Measurements from ENCODE around the gene TOMT.

Gene TOMT

DNA sequence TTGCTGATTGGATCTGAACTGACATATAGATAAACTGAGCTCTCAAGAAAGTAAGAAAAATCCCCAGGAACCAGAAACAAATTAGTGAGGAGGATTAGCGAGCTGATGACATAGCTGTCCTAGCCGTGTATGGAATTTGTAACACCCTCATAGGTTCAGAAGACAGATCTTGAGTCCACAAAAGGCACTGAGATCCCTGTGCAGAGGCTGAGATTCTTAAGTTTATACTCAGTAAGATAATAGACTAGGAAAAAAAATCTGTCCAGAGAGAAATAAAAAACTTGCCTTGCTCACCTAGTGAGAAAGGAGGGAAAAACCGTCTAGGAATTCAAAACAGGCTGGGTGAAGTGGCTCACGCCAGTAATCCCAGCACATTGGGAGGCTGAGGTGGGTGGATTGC lies 30.0 kb upstream of the TOMT start:
- H3K4me1 ChIP-seq (ENCODE audit: control insufficient read depth, insufficient read depth, low read length) = peaks cover 35% of the 10 kb centered on the region
- H3K4me2 ChIP-seq (ENCODE audit: low read length) = no peak overlapping the region
- no peaks in the 10 kb centered on the region for H3K27me3 ChIP-seq (ENCODE audit: control insufficient read depth, insufficient read depth, low read length)
- H3K4me3 ChIP-seq (ENCODE audit: low read length) = no peak overlapping the region
- no peaks in the 10 kb centered on the region for H3K9me3 ChIP-seq (replicated peaks; ENCODE audit: low read length)
- no peaks in the 10 kb centered on the region for H3K36me3 ChIP-seq (ENCODE audit: insufficient read depth, low read length)
- H3K9ac ChIP-seq (ENCODE audit: low read depth, low read length) = no peak overlapping the region

DNA sequence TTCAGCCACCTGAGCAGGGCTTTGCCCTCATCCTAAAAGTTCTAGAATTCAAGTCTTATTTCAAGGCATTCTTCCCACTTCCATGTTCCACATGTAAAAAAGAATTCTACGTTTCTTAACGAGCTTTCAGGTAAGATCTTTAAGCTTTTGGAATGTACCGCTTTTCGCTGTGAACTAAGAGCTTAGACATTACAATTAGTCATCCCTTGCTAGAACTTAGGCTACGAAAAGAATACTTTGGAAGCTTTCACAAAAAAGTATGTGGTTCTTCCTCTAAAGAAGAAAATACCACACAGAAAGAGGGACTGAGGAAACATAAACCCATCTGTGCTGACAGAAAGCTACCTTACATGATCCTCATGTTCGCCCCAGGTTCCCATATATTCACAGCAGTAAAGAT lies 27.2 kb upstream of the TOMT start:
- peak overlapping the region; percentile 98 for H3K4me2 ChIP-seq (ENCODE audit: low read length)
- peak overlapping the region; percentile 82 for H3K9ac ChIP-seq (ENCODE audit: low read depth, low read length)
- no peaks in the 10 kb centered on the region for H3K36me3 ChIP-seq (ENCODE audit: insufficient read depth, low read length)
- no peaks in the 10 kb centered on the region for H3K27me3 ChIP-seq (ENCODE audit: control insufficient read depth, insufficient read depth, low read length)
- peak overlapping the region; percentile 91 for H3K4me3 ChIP-seq (ENCODE audit: low read length)
- H3K9me3 ChIP-seq (replicated peaks; ENCODE audit: low read length) = no peaks in the 10 kb centered on the region
- H3K4me1 ChIP-seq (ENCODE audit: control insufficient read depth, insufficient read depth, low read length) = peaks cover 11% of the 10 kb centered on the region

DNA sequence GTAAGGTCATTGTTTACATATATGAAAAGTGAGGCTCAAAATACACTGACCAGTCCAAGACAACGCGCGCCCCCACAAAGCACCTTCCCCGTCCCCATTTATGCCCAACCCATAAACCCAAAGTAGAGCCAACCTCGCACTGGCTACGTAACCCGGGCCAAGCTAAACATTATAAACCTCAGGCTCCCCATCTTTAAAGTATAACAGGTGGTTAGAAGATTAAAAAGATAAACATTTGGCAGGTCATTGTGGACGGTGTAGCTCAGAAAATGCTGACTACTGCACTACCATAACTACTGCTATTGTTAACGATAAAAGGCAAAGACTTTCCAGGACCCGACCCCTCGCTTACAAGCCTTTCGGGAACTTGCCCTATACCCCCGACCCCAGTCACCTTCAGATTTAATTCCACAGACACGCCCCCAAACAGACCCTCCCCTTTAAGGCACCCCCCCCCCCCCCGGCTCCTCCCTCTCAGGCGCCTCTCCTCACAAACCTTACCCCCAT lies 25.9 kb upstream of the TOMT start:
- Histone ChIP-seq H3K4me2 (ENCODE audit: low read length) (peak overlapping the region; percentile 98), H3K4me1 (ENCODE audit: control insufficient read depth, insufficient read depth, low read length) (peaks cover 11% of the 10 kb centered on the region), H3K9me3 (replicated peaks; ENCODE audit: low read length) (no peaks in the 10 kb centered on the region), H3K9ac (ENCODE audit: low read depth, low read length) (peak overlapping the region; percentile 82), H3K4me3 (ENCODE audit: low read length) (peak overlapping the region; percentile 91), H3K27me3 (ENCODE audit: control insufficient read depth, insufficient read depth, low read length) (no peaks in the 10 kb centered on the region), H3K36me3 (ENCODE audit: insufficient read depth, low read length) (no peaks in the 10 kb centered on the region)

DNA sequence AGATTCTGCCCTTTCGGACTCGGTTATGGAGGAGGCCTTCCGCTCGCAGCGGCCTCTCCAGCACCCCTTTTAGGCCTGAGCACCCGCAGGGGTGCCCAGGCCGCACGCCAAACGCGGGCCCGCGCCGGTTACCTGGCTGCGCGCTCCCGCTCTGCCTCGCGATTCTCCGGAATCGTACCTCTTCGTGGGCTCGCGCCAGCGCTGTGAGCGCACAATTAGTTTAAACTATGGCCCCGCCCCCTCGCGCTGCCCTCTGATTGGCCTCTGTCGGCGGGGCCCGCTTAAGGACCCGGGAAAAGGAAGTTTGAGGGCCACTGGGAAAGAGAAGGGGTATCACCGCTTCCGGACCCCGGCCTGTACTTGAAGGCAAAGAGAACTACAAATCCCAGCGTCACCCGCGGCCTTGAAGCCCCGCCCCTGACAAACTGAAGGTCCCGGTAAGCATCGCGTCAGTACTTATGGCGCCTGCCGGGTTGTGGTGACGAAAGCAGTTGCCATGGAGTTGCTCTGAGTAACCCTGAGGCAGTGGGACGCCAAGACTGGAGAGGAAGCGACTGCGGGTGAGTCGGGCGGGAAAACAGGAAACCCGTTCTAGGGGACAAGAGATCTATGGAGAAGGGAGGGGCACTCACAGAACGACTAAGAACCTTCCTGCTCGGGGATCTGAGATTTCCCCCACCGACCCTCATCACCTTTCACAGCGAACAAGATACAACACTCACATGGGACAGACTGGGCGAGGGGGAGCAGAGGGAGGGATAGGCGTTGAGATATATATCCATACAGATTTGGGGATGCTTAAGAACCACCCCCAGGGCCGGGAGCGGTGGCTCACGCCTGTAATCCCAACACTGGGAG lies 25.2 kb upstream of the TOMT start, which contains the start of the genes LRRC51 and NUMA1:
LRRC51 (plus strand) TSS at position 525 of the 858 bp plus-strand sequence. CDS start 8,234 bp downstream, outside the sequence.
NUMA1 (minus strand) TSS at position 217 of the 858 bp plus-strand sequence. CDS start 44,599 bp downstream, outside the sequence.
- Histone ChIP-seq H3K4me2 (ENCODE audit: low read length) (peak within 1 kb of the TSS; percentile 98), H3K27me3 (ENCODE audit: control insufficient read depth, insufficient read depth, low read length) (no peaks in the 10 kb centered on the region), H3K36me3 (ENCODE audit: insufficient read depth, low read length) (no peaks in the 10 kb centered on the region), H3K4me3 (ENCODE audit: low read length) (peak within 1 kb of the TSS; percentile 91), H3K4me1 (ENCODE audit: control insufficient read depth, insufficient read depth, low read length) (peaks cover 11% of the 10 kb centered on the region), H3K9ac (ENCODE audit: low read depth, low read length) (peak within 1 kb of the TSS; percentile 82), H3K9me3 (replicated peaks; ENCODE audit: low read length) (no peaks in the 10 kb centered on the region)

DNA sequence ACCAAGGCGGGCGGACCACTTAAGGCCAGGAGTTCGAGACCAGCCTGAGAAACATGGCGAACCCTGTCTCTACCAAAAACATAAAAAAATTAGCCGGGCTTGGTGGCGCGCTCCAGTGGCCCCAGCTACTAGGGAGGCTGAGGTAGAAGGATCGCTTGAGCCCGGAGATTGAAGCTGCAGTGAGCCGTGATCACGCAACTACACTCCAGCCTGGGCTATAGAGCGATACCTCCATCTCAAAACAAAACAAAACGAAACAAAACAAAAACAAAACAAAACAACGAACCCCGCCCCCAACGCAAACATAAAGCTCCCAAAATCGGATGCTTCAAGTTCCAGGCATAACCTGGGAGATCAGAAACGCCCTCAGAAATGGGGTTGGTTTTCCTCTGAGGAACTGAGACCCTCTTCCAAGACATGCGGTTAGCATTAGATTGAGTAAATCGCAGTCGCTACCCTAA lies 24.5 kb upstream of the TOMT start:
- no peaks in the 10 kb centered on the region for H3K36me3 ChIP-seq (ENCODE audit: insufficient read depth, low read length)
- H3K4me3 ChIP-seq (ENCODE audit: low read length) = peak overlapping the region; percentile 74
- H3K4me2 ChIP-seq (ENCODE audit: low read length) = peak overlapping the region; percentile 82
- peaks cover 11% of the 10 kb centered on the region for H3K4me1 ChIP-seq (ENCODE audit: control insufficient read depth, insufficient read depth, low read length)
- no peaks in the 10 kb centered on the region for H3K27me3 ChIP-seq (ENCODE audit: control insufficient read depth, insufficient read depth, low read length)
- H3K9ac ChIP-seq (ENCODE audit: low read depth, low read length) = peak overlapping the region; percentile 81
- no peaks in the 10 kb centered on the region for H3K9me3 ChIP-seq (replicated peaks; ENCODE audit: low read length)

DNA sequence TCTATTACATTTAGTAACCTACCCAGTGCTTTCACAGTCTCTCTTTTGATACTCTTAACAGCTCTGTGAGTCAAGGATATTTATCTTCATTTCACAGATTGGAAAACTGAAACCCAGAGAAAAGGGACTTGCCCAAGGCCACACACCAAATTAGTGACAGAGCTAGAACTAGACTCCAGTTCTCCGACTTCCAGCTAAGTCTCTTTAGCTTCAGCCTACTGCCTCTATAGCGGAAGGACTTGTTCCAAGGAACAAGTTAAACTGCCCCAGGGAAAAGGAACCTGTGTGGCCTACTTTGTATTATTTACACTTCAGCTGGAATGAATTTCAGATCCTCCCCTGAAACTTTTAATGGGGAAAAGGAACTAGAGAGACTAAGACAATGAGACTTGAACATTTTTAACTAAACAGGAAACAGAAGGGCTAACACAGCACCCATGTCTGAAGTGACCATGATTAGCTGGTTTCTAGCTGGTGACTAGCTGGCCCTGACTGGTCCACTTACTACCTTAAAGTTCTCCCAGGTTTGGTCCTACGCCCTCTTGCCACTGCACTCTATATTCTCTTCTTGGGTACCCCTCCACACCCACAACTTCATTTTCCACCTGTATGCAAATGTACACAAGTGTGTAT lies 23.8 kb upstream of the TOMT start:
- Histone ChIP-seq H3K9ac (ENCODE audit: low read depth, low read length) (no peak overlapping the region), H3K4me1 (ENCODE audit: control insufficient read depth, insufficient read depth, low read length) (peaks cover 11% of the 10 kb centered on the region)

DNA sequence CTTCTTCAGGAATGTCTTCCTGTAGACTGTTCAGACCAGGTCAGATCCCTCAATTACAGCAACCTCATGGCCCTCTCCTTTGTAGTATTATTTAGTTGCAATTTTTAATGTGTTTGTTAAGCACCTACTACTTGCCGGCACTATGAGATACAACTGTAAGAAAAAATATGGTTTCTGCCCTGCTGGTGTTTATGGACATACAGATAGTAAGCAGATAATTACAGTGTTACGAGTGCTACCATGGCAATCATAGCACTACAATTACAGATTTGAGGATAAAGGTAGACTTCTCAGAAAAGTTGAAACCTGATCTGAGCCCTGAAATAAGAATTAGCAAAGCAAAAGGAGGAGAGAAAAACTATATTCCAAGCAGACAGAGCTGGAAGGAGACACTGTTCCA lies 22.3 kb upstream of the TOMT start:
- Histone ChIP-seq H3K36me3 (ENCODE audit: insufficient read depth, low read length) (no peaks in the 10 kb centered on the region), H3K27me3 (ENCODE audit: control insufficient read depth, insufficient read depth, low read length) (no peaks in the 10 kb centered on the region), H3K9me3 (replicated peaks; ENCODE audit: low read length) (no peaks in the 10 kb centered on the region), H3K4me3 (ENCODE audit: low read length) (no peak overlapping the region), H3K9ac (ENCODE audit: low read depth, low read length) (no peak overlapping the region), H3K4me2 (ENCODE audit: low read length) (no peak overlapping the region), H3K4me1 (ENCODE audit: control insufficient read depth, insufficient read depth, low read length) (peaks cover 7% of the 10 kb centered on the region)

More for the DNA sequence above, 23.8 kb upstream of the TOMT start:
- Histone ChIP-seq H3K4me2 (ENCODE audit: low read length) (no peak overlapping the region), H3K27me3 (ENCODE audit: control insufficient read depth, insufficient read depth, low read length) (no peaks in the 10 kb centered on the region), H3K36me3 (ENCODE audit: insufficient read depth, low read length) (no peaks in the 10 kb centered on the region), H3K9me3 (replicated peaks; ENCODE audit: low read length) (no peaks in the 10 kb centered on the region), H3K4me3 (ENCODE audit: low read length) (no peak overlapping the region)

DNA sequence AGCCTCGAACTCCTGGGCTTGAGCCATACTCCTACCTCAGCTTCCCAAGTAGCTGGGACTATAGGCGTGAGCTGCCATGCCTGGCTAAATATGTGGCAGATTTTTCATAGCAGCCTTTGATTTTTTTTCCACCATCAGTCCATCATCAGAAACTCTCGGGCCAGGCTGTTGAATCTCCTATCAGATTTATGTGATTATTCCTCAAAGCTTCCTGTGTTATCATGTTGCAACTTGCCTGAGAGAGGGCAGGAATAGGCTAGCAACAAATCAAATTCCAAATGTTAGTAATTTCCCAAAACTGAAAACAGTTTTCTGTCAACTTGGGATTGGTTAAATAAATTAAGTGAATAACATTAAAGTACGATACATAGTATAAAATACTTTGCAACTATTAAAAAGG lies 21.6 kb upstream of the TOMT start:
- no peaks in the 10 kb centered on the region for H3K36me3 ChIP-seq (ENCODE audit: insufficient read depth, low read length)
- H3K4me2 ChIP-seq (ENCODE audit: low read length) = no peak overlapping the region
- peaks cover under 1% of the 10 kb centered on the region for H3K4me1 ChIP-seq (ENCODE audit: control insufficient read depth, insufficient read depth, low read length)

DNA sequence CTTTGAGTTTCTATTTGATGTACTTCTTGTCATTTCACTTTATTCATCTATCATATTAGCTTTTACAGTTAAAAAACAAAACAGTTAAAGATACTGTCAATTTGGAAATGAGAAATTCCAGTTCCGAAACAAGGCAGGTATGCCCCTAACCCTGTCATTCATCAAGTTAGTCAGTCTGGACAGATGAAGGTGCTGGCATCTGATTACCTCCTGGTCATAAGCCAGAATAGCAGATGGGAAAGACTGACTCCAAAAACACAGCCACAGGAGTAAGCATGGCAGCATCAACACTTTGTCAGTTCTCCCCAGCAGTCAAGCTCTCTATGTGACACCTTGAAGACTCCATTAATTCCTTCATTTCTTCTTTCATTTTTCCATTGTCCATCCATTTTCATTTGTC lies 20.8 kb upstream of the TOMT start:
- H3K4me2 ChIP-seq (ENCODE audit: low read length) = no peak overlapping the region
- H3K9me3 ChIP-seq (replicated peaks; ENCODE audit: low read length) = no peaks in the 10 kb centered on the region
- H3K27me3 ChIP-seq (ENCODE audit: control insufficient read depth, insufficient read depth, low read length) = no peaks in the 10 kb centered on the region
- no peak overlapping the region for H3K9ac ChIP-seq (ENCODE audit: low read depth, low read length)
- H3K36me3 ChIP-seq (ENCODE audit: insufficient read depth, low read length) = peaks cover 6% of the 10 kb centered on the region
- H3K4me3 ChIP-seq (ENCODE audit: low read length) = no peak overlapping the region
- no peaks in the 10 kb centered on the region for H3K4me1 ChIP-seq (ENCODE audit: control insufficient read depth, insufficient read depth, low read length)

More for the DNA sequence above, 21.6 kb upstream of the TOMT start:
- Histone ChIP-seq H3K4me3 (ENCODE audit: low read length) (no peak overlapping the region), H3K27me3 (ENCODE audit: control insufficient read depth, insufficient read depth, low read length) (no peaks in the 10 kb centered on the region), H3K9ac (ENCODE audit: low read depth, low read length) (no peak overlapping the region), H3K9me3 (replicated peaks; ENCODE audit: low read length) (no peaks in the 10 kb centered on the region)

DNA sequence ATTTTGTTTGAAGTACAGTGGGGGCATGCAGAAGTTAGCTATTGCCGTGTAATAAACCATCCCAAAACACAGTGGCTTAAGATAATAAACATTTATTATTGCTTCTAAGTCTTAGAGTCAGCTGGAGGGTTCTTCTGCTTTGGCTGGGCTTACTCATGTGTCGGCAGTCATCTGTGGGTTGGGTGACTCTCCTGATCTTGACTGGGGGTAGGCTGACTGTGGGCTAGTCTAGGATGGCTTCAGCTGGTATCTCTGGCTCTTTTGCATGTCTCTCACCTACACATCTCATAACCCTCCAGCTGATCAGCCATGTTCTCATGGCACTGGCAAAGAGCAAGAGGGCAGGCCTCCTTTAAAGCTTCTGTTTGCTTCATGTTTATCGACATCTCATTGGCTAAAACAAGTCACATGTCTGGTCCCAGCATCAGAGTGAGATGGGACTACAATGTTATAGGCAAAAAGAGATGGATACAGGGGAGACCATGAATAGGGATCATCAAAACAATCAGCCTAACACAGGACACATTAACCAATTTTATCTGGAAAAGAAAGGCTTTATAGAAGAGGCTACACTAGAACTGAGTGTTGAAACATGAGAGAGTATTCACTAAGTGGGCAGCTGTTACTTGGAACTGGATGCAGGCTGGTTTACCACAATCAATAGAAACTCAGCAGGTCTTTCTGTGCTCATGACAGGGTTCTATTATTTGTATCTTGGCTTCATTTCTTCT lies 19.9 kb upstream of the TOMT start:
- Histone ChIP-seq H3K9ac (ENCODE audit: low read depth, low read length) (no peak overlapping the region), H3K4me3 (ENCODE audit: low read length) (no peak overlapping the region), H3K9me3 (replicated peaks; ENCODE audit: low read length) (no peaks in the 10 kb centered on the region), H3K27me3 (ENCODE audit: control insufficient read depth, insufficient read depth, low read length) (no peaks in the 10 kb centered on the region), H3K4me1 (ENCODE audit: control insufficient read depth, insufficient read depth, low read length) (no peaks in the 10 kb centered on the region), H3K4me2 (ENCODE audit: low read length) (no peak overlapping the region), H3K36me3 (ENCODE audit: insufficient read depth, low read length) (peaks cover 15% of the 10 kb centered on the region)

All from skeletal muscle satellite cell (primary cell).